ENCODE data around the gene SERINC2. TPM values are rescaled to one million over a fixed set of nuclear protein-coding genes. Genes with fewer than 3 reads are reported as not detected.

SERINC2 gene
- total RNA-seq, 1 donor = 10.9 TPM

- Histone ChIP-seq H2AFZ (ENCODE audit: low read length) (no peak overlapping the region), H4K20me1 (ENCODE audit: insufficient read depth, low read length) (no peaks in the 10 kb centered on the region), H3K27ac (ENCODE audit: low read depth, low read length) (no peak overlapping the region), H3K79me2 (ENCODE audit: insufficient read depth, low read length) (no peaks in the 10 kb centered on the region), H3K9me3 (ENCODE audit: low read depth, low read length) (no peaks in the 10 kb centered on the region), H3K4me3 (ENCODE audit: insufficient read depth, low read length) (no peak overlapping the region), H3K27me3 (ENCODE audit: insufficient read depth, low read length) (no peaks in the 10 kb centered on the region), H3K4me1 (ENCODE audit: insufficient read depth, low read length) (peaks cover 22% of the 10 kb centered on the region), H3K4me2 (ENCODE audit: insufficient read depth, low read length) (no peak overlapping the region), H3K36me3 (ENCODE audit: insufficient read depth, low read length) (peaks cover 18% of the 10 kb centered on the region)
- DNase-seq (ENCODE audit: insufficient read length, low spot score, missing footprints) = no peak
- no peak for TF ChIP-seq CTCF (IDR thresholded peaks at IDR 0.05; ENCODE audit: extremely low read depth, low read depth, low read length)
These were observed 43.0 kb upstream of the SERINC2 start for GRCh38 chr1:31370021-31370420.

GRCh38 chr1:31370565-31370964 lies 42.4 kb upstream of the SERINC2 start:
- H3K4me2 ChIP-seq (ENCODE audit: insufficient read depth, low read length) = no peak overlapping the region
- no peaks in the 10 kb centered on the region for H3K9me3 ChIP-seq (ENCODE audit: low read depth, low read length)
- no peak overlapping the region for H3K27ac ChIP-seq (ENCODE audit: low read depth, low read length)
- H4K20me1 ChIP-seq (ENCODE audit: insufficient read depth, low read length) = no peaks in the 10 kb centered on the region
- no peaks in the 10 kb centered on the region for H3K27me3 ChIP-seq (ENCODE audit: insufficient read depth, low read length)
- no peak for TF ChIP-seq CTCF (IDR thresholded peaks at IDR 0.05; ENCODE audit: extremely low read depth, low read depth, low read length)
- DNase-seq (ENCODE audit: insufficient read length, low spot score, missing footprints) = no peak
- peaks cover 22% of the 10 kb centered on the region for H3K4me1 ChIP-seq (ENCODE audit: insufficient read depth, low read length)
- peaks cover 18% of the 10 kb centered on the region for H3K36me3 ChIP-seq (ENCODE audit: insufficient read depth, low read length)
- no peak overlapping the region for H2AFZ ChIP-seq (ENCODE audit: low read length)
- H3K79me2 ChIP-seq (ENCODE audit: insufficient read depth, low read length) = no peaks in the 10 kb centered on the region
- no peak overlapping the region for H3K4me3 ChIP-seq (ENCODE audit: insufficient read depth, low read length)

GRCh38 chr1:31371121-31371959 lies 41.7 kb upstream of the SERINC2 start:
- no peak overlapping the region for H3K27ac ChIP-seq (ENCODE audit: low read depth, low read length)
- no peaks in the 10 kb centered on the region for H3K79me2 ChIP-seq (ENCODE audit: insufficient read depth, low read length)
- no peak for DNase-seq (ENCODE audit: insufficient read length, low spot score, missing footprints)
- H3K4me2 ChIP-seq (ENCODE audit: insufficient read depth, low read length) = no peak overlapping the region
- no peaks in the 10 kb centered on the region for H4K20me1 ChIP-seq (ENCODE audit: insufficient read depth, low read length)
- no peak overlapping the region for H3K4me3 ChIP-seq (ENCODE audit: insufficient read depth, low read length)
- H2AFZ ChIP-seq (ENCODE audit: low read length) = no peak overlapping the region
- H3K4me1 ChIP-seq (ENCODE audit: insufficient read depth, low read length) = peaks cover 22% of the 10 kb centered on the region
- no peaks in the 10 kb centered on the region for H3K27me3 ChIP-seq (ENCODE audit: insufficient read depth, low read length)
- no peak for TF ChIP-seq CTCF (IDR thresholded peaks at IDR 0.05; ENCODE audit: extremely low read depth, low read depth, low read length)
- no peaks in the 10 kb centered on the region for H3K9me3 ChIP-seq (ENCODE audit: low read depth, low read length)
- peaks cover 12% of the 10 kb centered on the region for H3K36me3 ChIP-seq (ENCODE audit: insufficient read depth, low read length)

- TF ChIP-seq CTCF (IDR thresholded peaks at IDR 0.05; ENCODE audit: extremely low read depth, low read depth, low read length) = no peak
- Histone ChIP-seq H3K9me3 (ENCODE audit: low read depth, low read length) (no peaks in the 10 kb centered on the region), H4K20me1 (ENCODE audit: insufficient read depth, low read length) (no peaks in the 10 kb centered on the region), H3K27ac (ENCODE audit: low read depth, low read length) (no peak overlapping the region), H3K4me2 (ENCODE audit: insufficient read depth, low read length) (peak overlapping the region; percentile 9), H3K27me3 (ENCODE audit: insufficient read depth, low read length) (no peaks in the 10 kb centered on the region), H3K4me3 (ENCODE audit: insufficient read depth, low read length) (peak overlapping the region; percentile 27), H3K36me3 (ENCODE audit: insufficient read depth, low read length) (peaks cover 8% of the 10 kb centered on the region), H2AFZ (ENCODE audit: low read length) (no peak overlapping the region), H3K4me1 (ENCODE audit: insufficient read depth, low read length) (peaks cover 25% of the 10 kb centered on the region), H3K79me2 (ENCODE audit: insufficient read depth, low read length) (no peaks in the 10 kb centered on the region)
- DNase-seq (ENCODE audit: insufficient read length, low spot score, missing footprints) = no peak
These were observed 41.0 kb upstream of the SERINC2 start for GRCh38 chr1:31372051-31372450.
